ENCODE measurements around the gene FCHSD2. TPM values are rescaled to one million over a fixed set of nuclear protein-coding genes. Genes with fewer than 3 reads are reported as not detected.
"Not testable (repeated sequence)": the region's sequence is repeated elsewhere in the genome, so short reads cannot be mapped to it uniquely, and the experiment has no call there.

FCHSD2 gene
- total RNA-seq, 1 donor from 2014 or later = 31.1 TPM

DNA sequence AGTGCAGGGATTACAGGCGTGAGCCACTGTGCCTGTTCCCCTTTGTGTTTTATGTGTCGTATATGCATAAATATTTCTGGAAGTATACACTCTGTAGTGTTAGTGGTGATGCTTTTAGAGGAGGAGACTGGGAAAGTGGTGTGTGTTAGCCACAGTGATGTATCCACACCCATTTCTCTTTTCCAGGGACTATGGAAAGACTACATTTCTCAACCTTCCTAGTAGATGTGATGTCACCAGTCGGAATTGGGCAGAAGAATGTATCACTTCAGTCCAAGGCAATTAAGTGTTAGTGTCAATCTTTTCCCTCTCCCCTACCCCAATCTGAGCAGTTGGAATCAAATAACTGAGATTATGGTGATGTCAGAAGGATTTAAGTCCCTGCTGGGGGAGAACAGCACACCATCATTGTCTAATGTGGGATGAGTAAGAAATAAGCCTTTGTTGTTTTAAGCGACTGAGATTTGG lies 333.8 kb downstream of the FCHSD2 start:
- intact Hi-C loops (cut with micrococcal nuclease) = no loop called here

DNA sequence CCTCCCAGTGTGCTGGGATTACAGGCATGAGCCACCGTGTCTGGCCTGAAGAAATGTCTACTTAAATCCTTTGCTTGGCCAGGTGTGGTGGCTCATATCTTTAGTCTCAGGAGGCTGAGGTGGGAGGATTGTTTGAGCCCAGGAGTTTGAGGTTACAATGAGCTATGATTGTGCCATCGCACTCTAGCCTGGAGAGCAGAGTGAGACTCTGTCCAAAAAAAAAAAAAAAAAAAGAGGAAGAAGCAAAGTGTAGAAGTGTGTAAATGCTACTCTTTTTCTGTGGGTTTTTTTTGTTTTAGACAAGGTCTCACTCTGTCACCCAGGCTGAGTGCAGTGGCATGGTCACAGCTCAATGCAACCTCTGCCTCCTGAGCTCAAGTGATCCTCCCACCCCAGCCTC lies 334.3 kb downstream of the FCHSD2 start:
- intact Hi-C loops (cut with micrococcal nuclease) = no loop called here

DNA sequence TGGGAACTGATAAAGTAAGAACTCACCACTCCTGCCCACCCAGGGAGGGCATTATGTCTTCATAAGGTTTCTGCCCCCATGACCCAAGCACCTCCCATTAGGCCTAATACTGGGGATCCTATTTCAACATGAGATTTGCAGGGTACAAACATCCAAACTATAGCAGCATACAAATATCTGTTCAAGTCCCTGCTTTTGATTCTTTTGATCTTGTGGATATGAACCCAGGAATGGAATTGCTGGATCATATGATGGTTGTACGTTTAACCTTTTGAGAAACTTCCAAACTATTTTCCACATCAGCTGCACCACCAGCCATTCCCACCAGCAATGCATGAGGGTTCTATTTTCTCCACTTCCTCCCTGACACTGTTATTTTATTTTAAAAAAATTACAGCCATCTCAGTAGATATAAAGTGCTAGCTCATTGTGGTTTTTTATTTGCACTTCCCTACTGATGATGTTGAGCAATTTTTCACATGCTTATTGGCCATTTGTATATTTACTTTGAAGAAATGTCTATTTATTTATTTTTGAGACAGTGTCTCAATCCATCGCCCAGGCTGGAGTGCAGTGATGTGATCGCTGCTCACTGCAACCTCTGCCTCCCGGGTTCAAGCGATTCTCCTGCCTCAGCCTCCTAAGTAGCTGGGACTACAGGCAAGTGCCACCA lies 335.0 kb downstream of the FCHSD2 start:
- intact Hi-C loops (cut with micrococcal nuclease) = no loop called here

DNA sequence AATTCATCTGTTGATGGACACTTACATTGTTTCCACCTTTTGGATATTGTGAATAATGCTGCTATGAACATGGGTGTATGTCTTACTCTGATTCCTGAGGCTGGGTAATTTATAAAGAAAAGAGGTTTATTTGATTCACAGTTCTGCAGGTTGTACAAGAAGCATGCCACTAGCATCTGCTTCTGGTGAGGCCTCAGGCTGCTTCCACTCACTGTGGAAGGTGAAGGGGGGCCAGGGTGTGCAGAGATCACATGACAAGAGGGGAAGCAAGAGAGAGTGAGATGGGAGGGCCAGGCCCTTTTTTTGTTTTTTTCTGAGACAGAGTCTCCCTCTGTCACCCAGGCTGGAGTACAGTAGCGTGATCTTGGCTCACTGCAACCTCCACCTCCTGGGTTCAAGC lies 335.7 kb downstream of the FCHSD2 start:
- intact Hi-C loops (cut with micrococcal nuclease) = not testable (repeated sequence)

DNA sequence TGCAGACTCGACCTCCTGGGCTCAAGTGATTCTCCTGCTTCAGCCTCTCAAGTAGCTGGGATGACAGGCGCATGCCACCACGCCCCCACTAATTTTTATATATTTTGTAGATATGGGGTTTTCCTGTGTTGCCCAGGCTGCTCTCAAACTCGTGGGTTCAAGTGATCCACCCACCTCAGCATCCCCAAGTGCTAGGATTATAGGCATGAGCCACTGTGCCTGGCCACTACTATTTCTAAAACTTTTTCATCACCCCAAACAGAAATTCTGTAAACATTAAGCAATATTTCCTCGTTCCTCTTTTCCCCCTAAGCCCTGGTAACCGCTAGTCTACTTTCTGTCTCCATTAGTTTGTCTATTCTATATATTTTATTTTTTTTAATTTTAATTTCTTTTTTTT lies 336.9 kb downstream of the FCHSD2 start:
- intact Hi-C loops (cut with micrococcal nuclease) = no loop called here

DNA sequence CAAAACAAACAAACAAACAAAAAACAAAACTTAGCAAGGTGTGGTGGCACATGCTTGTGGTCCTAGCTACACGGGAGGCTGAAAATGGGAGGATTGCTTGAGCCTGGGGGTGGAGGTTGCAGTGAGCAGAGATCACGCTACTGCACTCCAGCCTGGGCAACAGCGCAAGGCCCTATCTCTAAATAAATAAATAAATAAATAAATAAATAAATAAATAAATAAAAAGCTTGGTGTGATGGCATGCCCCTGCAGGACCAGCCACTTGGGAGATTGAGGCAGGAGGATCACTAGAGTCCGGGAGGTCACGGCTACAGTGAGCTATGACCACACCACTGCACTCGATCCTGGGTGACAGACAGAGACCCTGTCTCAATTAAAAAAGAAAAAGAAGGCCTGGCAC lies 339.3 kb downstream of the FCHSD2 start:
- intact Hi-C loops (cut with micrococcal nuclease) = no loop called here

DNA sequence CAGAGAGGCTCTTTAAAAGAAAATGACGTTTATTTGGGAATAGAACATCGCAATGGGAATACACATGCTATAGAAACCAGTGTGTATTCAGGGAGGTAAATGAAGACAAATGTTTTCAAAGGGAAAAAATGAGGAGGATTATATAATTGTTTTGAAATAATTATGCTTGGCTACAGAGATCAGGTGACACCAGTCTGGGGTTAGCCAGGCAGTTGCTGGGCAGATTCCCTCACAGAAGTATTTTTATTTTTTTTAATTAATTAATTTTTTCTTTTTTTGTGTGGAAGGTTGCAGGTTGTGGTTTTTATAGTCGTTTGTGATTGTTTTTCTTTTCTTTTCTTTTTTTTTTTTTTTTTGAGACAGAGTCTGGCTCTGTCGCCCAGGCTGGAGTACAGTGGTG lies 342.7 kb downstream of the FCHSD2 start:
- intact Hi-C loops (cut with micrococcal nuclease) = no loop called here

DNA sequence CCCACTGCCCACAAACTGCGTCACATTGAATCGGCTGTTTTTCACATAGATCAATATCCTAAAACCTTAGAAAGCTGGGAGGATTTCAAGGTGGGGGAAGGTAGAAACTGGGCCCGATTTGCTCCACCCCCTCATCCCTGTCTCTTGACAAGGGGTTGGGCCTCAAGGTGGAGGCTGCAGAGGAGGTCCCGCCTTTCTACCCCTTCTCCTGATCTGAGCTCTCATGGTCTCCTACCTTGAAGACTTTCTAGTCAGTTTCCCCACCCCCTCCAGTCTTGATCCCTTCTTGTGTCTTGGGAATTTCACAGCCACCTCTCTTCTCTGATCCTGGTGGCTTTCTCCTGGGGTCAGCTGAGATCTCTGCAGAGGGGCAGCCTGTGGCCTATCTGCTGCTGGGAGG lies 343.8 kb downstream of the FCHSD2 start:
- intact Hi-C loops (cut with micrococcal nuclease) = no loop called here

DNA sequence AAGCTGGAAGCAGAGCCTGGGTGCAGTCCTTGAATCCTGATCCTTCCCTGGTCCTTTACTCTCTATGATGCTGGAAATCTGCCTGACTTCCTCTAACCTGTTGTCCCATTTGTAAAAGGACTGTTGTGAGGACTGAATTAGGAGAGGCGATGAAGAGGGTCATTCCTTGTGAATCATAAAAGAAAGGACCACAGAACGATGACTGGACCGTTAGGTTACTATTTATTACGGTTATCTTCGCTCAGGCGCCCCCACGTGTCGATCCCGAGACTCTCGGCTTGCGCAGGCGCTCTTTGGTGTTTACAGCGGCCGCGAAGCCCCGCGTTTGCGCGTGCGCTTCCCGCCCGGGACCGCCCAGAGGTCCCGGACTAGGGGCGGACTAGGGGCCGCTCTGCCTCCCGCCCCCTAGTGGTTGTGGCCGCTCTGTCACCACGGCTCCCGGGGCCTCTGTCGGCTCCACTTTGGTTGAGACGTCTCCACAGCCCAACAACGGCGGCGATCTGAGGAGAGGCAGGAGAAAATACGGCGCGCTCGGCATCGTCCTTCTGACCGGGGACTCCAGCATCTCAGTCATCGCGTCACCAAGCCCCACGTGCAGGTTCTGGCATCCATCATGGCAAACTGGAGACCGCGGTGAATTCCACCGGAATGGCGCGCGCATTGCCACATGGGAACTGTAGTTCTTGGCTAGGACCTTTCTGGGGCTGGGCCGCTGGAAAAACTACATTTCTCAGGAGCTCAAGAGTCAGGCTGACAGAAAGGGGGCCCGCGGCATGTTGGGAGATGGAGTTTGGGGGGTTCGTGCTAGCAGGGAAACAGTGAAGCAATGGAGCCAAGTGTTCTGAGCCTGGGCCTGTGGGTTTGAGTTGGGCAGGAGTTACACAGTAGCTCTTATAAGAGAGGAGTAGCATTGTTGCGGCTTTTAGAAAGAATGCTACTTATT lies 348.4 kb downstream of the FCHSD2 start, which contains the start of gene STARD10:
STARD10 (minus strand) TSS at position 623 of the 943 bp plus-strand sequence. CDS start 12,866 bp downstream, outside the sequence.
- intact Hi-C loops (cut with micrococcal nuclease) = loop anchor here (1.0 to 5.0 kb wide), 4 partner anchors 21 to 804 kb away; partner anchors contain the start of genes ATG16L2, FAM168A and INPPL1

DNA sequence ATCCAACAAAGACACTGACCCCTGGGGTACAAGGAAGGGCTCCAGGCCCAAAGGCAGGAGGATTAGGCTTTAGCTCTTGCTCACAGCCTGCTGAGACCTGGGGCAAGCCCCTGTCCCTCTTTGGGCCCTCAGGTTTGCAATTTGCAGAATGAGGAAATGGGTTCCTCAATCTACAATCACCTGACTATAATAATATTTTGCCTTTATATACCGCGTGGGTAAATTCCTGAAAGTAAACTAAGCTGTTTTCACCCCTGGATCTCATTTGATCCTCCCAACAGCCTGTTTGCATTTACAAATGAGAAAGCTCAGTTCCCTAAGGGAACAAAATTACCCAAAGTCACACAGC lies 349.1 kb downstream of the FCHSD2 start:
- intact Hi-C loops (cut with micrococcal nuclease) = loop anchor here (1.0 to 5.0 kb wide), 4 partner anchors 21 to 804 kb away; partner anchors contain the start of genes ATG16L2, FAM168A and INPPL1

DNA sequence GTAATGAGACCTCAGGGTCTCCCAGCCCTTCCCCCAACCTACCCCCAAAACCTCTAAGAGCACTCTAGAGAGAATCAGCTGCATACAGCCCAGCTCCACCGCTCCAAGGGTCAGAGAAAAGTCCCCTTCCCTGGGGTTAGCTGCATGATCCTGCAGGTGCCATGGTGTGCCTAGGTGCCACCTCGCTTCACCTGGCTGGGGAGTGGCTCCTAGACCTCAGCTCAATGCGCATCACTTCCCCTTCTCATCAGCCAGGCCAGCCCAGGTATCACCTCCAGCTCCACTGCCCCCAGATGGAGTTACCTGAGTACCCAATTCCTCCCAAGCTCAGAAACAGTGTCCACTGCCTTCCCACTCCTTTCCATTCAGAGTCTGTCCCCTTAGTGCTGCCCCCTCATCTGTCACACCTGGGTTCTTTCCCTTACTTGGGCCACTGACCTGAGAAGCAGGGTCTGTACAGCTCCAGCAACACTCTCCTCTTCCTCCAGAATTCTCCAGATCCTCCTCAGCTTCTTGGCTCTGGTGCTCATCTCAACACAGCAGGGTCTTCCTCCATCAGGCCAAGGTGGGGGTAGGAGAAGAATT lies 349.6 kb downstream of the FCHSD2 start:
- intact Hi-C loops (cut with micrococcal nuclease) = loop anchor here (1.0 to 5.0 kb wide), 4 partner anchors 22 to 805 kb away; partner anchors contain the start of genes ATG16L2, FAM168A and INPPL1

DNA sequence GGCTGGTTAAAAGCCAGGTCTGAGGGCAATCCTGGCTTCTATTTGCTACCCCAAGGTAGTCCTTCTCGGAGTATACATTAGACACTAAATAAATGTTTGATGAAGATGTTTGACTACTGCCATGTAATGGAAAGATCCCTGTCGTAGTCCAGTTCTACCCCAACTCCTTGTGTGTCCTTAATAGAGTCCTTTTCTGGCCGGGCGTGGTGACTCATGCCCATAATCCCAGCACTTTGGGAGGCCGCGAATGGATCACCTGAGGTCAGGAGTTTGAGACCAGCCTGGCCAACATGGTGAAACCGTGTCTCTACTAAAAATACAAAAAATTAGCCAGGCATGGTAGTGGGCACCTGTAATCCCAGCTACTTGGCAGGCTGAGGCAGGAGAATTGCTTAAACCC lies 350.9 kb downstream of the FCHSD2 start:
- intact Hi-C loops (cut with micrococcal nuclease) = loop anchor here (5.0 kb wide), 2 partner anchors 569 to 806 kb away; partner anchors contain the start of genes FAM168A and INPPL1

DNA sequence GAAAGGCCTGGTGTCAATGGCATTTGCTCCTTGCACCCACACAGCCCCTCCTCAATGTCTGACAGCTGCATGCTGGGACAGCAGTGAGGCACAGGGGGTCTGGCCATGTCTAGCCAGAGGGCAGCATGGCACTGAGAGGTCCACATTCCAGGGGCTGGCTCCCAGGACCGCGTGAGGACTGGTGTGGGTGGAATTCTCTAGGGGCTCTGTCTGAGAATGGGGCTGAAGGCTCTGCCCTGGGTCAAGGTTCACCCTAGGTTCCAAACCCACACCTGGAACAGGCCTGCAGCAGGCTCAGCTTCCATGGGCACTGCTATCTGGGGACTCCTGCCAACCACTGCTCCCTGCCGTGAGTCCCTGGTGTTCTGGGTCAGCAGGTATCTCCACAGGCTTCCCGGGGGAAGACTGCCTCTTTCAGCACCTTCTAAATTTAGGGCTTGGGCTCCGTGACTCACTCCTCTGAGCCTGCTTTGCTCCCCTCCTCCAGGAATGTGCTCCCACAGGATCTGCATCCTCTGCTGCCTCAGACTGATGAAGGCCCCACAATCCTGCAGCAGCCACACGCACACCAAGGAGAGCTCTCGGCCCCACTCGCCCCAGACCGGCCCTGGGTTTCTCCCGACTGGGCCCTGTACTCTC lies 352.5 kb downstream of the FCHSD2 start:
- intact Hi-C loops (cut with micrococcal nuclease) = loop anchor here (5.0 kb wide), 2 partner anchors 567 to 808 kb away; partner anchors contain the start of genes FAM168A and INPPL1

DNA sequence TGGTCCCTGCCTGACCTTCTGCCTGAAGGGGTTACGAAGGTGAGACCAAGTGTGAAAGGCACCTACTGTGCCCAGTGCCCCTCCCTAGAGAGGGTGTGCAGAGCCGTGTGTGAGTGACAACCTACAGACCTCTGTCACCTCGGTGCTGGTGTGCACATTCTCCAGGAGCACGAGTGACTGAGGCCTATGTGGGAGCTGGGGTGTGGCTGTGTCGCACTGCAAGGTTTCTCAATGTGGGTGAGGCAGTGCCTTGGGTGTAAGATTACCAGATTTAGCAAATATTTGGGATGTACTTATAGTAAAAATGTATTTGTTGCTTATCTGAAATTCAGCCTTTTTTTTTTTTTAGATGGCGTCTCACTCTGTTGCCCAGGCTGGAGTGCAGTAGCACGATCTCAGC lies 353.9 kb downstream of the FCHSD2 start:
- intact Hi-C loops (cut with micrococcal nuclease) = no loop called here

DNA sequence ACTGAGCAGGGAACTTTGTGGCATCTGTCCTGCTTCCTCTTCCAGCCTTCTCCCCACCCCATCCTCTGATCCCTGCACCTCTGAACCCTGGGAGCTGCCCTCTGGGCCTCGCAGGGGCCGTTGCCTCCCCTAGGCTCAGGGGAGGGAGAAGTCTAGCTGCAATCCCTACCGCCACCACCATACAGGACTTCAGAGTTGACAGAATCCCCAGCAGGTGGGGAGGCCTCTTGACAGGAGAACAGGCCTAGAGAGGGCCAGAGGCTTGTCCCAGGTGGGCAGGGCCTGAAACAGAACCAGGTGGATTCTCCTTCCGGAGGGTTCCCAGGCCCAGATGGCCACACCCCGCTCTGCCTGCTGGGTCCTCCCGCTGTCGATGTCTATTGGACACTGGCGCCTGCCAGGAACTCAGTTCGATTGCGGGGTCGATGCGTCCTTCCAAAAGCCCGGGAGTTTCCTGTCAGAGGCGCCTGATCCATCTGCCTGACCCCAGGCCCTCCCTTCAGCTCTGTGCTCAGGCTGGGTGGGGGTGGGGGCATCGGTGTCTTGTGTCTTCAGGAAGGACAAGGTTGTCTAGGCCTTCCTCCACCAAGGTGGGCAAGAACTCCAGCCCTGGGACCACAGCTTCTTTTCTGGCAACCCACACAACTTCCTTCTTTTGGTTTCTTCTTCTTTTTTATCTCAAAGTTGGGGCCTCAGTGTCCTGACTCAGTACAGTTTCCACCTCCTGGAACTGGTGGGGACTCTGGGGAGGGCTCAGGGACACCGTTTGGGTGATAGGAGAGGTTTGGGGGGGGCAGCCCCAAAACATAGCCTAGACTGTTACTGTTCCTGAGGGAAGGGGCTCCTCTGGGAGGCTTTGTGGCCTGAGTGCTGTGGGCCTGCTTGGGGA lies 354.7 kb downstream of the FCHSD2 start:
- intact Hi-C loops (cut with micrococcal nuclease) = no loop called here

Other genes with a start within 250 kb of the FCHSD2 start
- 0.07 TPM in 1 of 2 replicates, not detected in the other for gene P2RY2, start 76.0 kb upstream of the FCHSD2 start, total RNA-seq
- gene P2RY6, start 130.0 kb upstream of the FCHSD2 start, total RNA-seq = not detected in 2 replicates
- 0.11 TPM in 1 of 2 replicates, not detected in the other for gene ARHGEF17, start 166.0 kb upstream of the FCHSD2 start, total RNA-seq
- 31.8 and 34.9 TPM in 2 replicates for gene RELT, start 234.1 kb upstream of the FCHSD2 start, total RNA-seq

Measured in T-helper 2 cell treated with Interferon-gamma antibody and Interleukin-4, amounts not matched to agents 100 ng/mL and 5 ng/mL, for 36 hours (primary cell).